ENCODE results near the gene SPG7.

DNA sequence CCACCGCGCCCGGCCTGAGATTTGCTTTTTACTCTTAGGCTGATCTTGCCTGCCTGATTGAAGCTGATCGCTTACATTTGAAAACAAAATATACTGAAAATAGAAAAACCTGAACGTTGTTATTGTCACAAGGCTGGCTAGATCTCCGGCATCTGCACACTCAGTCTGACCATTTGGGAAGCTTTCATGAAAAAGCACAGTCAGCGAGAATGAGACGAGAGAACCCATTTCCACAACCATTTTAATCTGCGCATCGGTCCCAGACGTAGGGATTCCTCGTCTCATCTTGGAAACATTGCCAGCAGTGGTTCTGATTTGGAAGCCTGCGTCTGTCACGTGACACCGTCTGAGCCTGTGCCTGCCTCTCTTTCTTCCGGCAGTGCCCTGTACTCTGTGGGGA, 20.9 kb downstream of the SPG7 start:
- TF ChIP-seq POLR2AphosphoS5 (IDR thresholded peaks at IDR 0.05) (no peak), MXI1 (conservative IDR thresholded peaks at IDR 0.05; ENCODE audit: poor library complexity, severe bottlenecking) (no peak), EP300 (conservative IDR thresholded peaks at IDR 0.05; ENCODE audit: poor library complexity, severe bottlenecking) (no peak), EZH2 (IDR thresholded peaks at IDR 0.05; ENCODE audit: borderline replicate concordance, insufficient read depth, low read length, poor library complexity, severe bottlenecking) (no peak)
- TF ChIP-seq, protein P1, sequence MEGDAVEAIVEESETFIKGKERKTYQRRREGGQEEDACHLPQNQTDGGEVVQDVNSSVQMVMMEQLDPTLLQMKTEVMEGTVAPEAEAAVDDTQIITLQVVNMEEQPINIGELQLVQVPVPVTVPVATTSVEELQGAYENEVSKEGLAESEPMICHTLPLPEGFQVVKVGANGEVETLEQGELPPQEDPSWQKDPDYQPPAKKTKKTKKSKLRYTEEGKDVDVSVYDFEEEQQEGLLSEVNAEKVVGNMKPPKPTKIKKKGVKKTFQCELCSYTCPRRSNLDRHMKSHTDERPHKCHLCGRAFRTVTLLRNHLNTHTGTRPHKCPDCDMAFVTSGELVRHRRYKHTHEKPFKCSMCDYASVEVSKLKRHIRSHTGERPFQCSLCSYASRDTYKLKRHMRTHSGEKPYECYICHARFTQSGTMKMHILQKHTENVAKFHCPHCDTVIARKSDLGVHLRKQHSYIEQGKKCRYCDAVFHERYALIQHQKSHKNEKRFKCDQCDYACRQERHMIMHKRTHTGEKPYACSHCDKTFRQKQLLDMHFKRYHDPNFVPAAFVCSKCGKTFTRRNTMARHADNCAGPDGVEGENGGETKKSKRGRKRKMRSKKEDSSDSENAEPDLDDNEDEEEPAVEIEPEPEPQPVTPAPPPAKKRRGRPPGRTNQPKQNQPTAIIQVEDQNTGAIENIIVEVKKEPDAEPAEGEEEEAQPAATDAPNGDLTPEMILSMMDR (IDR thresholded peaks at IDR 0.05; ENCODE audit: poor library complexity, severe bottlenecking): no peak

All from neural cell (in vitro differentiated cells).